Inflammatory macrophage (primary cell): Measurements from ENCODE around the gene DNTTIP2.
"Not testable (repeated sequence)": the region's sequence is repeated elsewhere in the genome, so short reads cannot be mapped to it uniquely, and the experiment has no call there.

Source experiments
- DNase-seq, 2 donors: peaks; one replicate each; pipeline ENCODE4 v3.0.0-alpha.2; 2020 to 2022

DNTTIP2 gene

DNA sequence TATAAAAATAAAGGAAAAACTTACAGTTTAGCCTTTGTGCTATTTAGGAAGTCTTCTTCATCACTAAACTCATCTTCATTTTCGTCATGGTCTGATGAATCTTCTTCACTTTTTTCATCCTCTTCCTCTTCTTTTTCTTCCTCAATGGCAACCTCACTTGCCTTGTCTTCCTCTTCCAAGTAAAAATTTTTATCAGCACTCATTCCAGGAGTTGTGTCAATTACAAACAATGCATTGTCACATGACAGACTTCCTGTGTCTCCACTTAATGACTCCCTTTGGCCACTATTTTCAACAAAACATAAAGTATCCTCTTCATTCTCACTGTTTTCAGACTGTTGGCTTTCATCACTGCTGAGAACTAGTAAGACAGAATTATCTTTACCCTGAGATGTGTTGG lies 2.8 kb downstream of the DNTTIP2 start:
- peak in 1 of 2 donors; percentile 33 for DNase-seq

GRCh38 chr1:93874025-93874651 lies 4.9 kb downstream of the DNTTIP2 start:
- peak; percentile 13 to 32 for DNase-seq

DNA sequence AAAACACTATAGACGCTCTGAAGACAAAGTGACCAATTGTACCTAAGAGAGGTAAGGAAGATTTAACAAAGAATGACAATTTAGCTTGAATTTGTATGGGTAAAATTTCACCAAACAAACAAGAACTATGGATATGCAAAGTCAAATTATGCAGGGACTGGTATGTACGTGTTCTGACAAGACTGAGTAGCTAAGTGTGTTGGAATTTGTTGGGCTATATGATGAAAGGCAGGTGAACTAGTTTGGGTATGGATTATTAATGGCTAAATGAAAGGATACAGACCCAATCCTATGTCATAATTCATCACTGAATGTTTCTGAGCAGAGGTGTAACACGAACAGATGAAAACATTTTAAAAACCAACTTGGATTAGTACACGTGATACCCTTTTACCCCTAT lies 7.6 kb downstream of the DNTTIP2 start:
- no peak for DNase-seq

DNA sequence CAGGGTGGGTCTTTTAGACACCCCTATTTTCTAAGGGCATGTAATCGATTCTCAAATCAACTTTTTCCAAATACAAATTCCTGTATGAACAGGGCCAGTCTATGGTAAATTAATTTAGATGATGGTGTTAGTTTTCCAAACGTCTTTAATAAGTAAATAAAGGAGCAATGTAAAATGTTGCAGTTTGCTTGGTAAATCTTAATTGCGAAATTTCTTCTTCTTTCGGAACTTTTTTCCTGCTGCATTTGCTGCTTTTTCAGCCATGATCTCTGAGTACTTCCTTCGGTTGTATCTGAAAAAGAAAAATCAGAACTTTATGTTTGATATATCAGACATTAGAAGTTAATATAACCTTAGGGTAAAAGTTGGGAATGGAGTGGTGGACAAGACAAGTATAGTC lies 9.4 kb downstream of the DNTTIP2 start:
- DNase-seq = no peak

DNA sequence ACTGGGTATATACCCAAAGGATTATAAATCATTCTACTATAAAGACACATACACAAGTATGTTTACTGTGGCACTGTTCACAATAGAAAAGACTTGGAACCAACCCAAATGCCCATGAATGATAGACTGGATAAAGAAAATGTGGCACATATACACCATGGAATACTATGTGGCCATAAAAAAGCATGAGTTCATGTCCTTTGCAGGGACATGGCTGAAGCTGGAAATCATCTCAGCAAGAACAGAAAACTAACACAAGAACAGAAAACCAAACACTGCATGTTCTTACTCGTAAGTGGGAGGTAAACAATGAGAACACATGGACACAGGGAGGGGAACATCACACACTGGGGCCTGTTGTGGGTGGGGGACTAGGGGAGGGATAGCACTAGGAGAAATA lies 10.5 kb downstream of the DNTTIP2 start:
- not testable (repeated sequence) for DNase-seq

GRCh38 chr1:93865253-93865652 lies 13.8 kb downstream of the DNTTIP2 start:
- no peak for DNase-seq

DNA sequence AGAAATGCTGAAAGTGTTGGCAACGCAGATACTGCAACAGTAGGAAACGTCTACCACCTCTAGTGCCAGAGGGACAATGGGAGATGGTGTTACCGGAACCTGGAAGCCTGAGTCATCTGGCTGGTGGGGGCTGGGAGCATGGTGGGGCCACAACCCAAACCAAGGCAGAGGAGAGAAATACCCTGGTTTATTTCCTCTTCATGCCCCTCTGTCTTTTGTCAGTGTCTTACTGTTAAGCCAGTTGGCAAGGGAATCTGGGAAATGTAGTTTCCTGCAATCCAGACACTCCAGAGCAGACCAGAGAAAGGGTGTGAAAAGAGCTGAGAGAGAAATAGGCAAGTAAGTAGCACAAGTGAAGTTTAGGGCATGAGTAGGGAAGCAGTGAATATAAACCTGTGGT lies 14.8 kb downstream of the DNTTIP2 start:
- no peak for DNase-seq

DNA sequence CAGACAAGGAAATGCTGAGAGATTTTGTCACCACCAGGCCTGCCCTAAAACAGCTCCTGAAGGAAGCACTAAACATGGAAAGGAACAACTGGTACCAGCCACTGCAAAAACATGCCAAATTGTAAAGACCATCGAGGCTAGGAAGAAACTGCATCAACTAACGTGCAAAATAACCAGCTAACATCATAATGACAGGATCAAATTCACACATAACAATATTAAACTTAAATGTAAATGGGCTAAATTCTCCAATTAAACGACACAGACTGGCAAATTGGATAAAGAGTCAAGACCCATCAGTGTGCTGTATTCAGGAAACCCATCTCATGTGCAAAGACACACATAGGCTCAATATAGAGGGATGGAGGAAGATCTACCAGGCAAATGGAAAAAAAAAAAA lies 21.4 kb downstream of the DNTTIP2 start:
- DNase-seq = not testable (repeated sequence)

GRCh38 chr1:93855983-93856382 lies 23.0 kb downstream of the DNTTIP2 start:
- not testable (repeated sequence) for DNase-seq

DNA sequence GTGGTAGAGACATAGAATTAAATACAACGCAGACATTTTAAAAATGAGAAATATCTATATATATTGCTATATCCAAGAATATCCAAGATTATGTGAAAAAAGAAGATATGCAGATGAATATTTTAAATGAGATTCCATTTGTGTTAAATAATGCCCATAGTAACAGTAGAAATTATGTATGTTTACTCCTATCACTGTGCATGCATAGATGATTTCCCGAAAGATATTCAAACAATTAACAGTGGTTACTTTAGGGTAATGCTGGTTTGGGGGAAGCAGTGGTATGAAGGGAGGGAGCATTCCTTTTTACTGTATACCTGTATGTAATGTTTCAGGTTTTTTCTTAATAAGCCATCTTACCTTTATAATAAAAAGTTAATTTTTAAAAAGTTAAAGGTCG lies 25.1 kb downstream of the DNTTIP2 start:
- DNase-seq = no peak

DNA sequence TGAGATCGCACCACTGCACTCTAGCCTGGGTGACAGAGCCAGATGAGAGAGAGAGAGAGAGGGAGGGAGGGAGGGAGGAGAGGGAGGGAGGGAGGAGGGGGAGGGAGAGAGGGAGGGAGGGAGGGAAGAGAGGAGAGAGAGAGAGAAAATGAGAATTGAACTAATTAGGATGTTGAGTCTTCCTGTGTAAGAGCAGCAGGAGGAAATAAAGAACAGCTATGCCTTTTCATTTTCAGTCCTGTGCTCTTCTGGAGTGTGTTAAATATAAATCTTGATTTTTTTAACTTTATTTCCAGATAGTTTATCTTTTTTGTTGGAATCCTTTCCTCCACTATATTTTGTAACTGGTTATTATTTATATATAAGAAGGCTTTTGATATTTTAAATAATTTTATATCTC lies 27.1 kb downstream of the DNTTIP2 start:
- DNase-seq = no peak

DNA sequence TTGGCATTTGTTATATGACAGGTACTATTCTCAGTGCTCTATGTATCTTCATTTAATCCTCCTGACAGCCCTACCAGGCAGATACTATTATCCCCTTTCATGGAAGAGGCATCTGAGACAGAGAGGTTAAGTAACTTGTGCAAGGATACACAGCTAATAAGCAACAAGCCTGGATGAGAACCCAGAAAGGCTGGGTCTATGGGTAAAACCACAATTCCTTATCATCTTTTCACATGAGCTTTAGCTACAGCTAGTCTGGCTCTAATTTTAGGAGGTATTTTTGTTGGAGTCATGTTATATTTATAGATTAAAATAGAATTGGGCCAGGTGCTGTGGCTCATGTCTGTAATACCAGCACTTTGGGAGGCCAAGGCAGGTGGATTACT lies 27.7 kb downstream of the DNTTIP2 start:
- DNase-seq = no peak

DNA sequence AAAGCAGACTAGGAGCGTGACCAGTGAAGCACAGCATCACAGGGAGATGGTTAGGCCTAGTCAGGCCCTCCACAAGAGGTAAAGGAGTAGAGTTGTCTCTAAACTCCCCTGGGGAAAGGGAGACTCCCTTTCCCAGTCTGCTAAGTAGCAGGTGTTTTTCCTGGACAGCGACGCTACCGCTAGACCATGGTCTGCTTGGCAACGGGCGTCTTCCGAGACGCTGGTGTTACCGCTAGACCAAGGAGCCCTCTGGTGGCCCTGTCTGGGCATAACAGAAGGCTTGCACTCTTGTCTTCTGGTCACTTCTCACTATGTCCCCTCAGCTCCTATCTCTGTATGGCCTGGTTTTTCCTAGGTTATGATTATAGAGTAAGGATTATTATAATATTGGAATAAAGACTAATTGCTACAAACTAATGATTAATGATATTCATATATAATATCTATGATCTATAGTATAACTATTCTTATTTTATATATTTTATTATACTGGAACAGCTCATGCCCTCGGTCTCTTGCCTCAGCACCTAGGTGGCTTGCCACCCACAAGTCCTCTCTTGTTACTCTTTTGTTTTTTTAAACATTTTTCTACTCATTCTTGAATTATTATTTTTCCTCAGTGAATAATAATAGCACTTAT lies 28.2 kb downstream of the DNTTIP2 start:
- DNase-seq = peak; percentile 42 to 44

GRCh38 chr1:93848350-93848883 lies 30.6 kb downstream of the DNTTIP2 start:
- no peak for DNase-seq

GRCh38 chr1:93847811-93848288 lies 31.2 kb downstream of the DNTTIP2 start:
- peak; percentile 48 to 75 for DNase-seq

DNA sequence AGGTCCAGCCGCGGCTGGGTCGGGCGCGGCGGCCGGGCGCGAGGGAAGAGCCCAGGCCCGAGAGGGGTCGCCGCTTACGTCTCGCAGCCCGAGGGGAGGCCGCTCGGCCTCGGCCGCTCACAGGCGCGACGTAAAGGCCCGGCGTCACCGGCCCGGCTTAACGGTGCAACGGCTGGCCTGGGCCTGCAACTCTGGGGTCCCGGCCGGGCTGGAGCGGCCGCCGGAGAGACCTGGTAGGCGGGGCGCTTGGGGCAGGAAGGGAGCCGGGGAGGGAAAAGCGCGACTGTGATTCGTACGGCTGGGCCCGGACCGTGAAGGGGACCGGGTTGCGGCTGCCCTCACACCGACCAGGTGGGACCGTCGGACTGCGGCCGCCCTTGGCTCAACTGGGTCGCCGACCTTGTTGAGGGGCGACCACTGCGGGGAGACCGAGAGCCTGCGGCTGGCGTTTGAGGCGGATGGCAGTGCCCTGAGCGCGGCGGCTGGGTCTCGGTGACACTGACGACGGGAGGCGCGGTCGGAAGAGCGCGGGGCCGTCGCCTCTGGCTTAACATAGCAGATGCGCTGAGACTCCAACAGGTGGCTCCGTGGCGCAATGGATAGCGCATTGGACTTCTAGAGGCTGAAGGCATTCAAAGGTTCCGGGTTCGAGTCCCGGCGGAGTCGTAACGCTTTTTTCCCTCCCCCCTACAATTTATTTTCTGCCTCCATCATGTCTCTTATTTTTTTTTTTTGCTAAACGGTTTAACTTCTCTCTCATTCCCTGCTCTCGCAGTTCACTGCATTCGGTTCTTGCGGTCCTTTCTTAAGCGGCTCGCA lies 31.8 kb downstream of the DNTTIP2 start:
- DNase-seq = peak; percentile 89 to 93

DNA sequence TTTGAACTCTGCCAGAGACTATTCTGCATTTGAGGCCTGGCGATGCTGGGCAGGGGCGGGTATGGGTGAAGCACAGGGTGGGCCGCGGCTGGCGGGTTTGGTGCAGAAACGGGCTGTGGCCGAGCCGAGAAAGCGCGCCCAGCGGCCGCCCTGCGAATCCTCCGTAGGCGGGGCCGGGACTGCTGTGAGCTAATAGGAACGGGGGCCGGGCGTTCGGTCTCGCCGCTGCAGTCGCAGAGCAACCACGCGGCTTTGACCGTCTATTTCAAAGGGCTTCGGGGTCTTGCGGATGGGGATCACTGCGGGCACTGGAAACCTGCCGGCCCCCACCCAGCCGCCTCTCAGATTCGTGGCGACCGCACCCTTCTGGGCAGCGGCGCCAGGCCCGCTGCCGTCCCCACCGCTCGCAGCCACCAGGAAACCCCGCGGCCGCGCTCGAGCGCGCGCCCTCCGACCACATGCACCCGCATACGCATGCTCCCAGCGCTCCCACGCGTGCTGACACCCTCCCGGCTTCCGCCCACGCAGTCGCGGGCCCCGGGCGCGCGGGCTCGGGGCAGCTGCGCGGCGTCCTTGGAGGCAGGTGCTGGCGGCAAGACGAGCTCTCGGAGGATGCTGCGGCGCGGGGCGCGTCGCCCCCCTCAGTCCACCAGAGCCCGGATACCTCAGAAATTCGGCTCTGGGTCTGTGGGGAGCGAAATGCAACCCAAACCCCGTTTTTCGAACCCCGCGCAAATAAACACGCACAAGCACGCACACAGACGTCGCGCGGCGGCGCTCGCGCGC lies 32.6 kb downstream of the DNTTIP2 start:
- peak; percentile 86 to 91 for DNase-seq

GRCh38 chr1:93845538-93846205 lies 33.3 kb downstream of the DNTTIP2 start:
- DNase-seq = no peak

DNA sequence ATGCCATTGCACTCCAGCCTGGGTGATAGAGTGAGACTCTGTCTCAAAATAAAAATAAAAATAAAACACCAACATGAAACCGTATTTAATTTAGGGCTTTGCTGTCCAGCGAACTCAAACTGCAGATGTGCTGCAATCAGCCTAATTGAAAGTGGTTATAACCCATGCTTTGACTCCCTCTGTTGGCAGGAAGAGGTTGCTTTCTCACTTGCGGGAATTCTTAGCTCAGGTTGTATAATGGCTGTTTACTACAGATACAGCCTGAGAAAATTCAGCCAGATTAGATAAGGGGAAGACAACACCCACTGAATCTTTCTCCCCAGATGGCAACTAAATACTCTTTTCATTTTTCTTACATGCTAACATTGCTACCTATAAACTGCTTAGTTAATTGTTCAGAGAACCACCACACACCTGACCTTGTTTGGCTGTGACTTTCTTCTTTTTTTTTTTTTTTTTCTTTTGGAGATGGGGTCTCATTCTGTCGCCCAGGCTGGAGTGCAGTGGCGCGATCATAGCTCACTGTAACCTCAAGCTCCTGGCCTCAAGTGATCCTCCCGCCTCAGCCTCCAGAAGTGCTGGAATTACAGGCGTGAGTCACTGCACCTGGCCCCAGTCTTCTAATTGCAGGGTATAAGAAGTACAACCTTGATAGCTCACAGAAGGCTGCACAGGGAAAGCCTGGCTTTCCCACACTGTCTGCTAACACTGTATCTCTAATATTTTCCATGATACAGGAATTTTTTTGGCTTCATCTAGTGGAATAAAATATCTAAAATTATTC lies 34.6 kb downstream of the DNTTIP2 start:
- DNase-seq = peak; percentile 80 to 81

- DNase-seq = no peak
Observed at GRCh38 chr1:93842750-93843500, 36.1 kb downstream of the DNTTIP2 start.
